Nephron (organoid): ENCODE results near the gene CARMIL1.

Experiments
- H3K27ac Mint-ChIP-seq, 3 experiments: 2 replicates each; pipeline ENCODE4 v1.8.0; 2020; ENCODE audit warnings: mixed read lengths in 3 of 3, mild to moderate bottlenecking in 2 of 3, moderate library complexity in 1 of 3
- H3K27me3 Mint-ChIP-seq: 2 replicates; pipeline ENCODE4 v1.8.0; 2021; ENCODE audit warnings: low read depth, mild to moderate bottlenecking, moderate library complexity, mixed read lengths
- H3K36me3 Mint-ChIP-seq: 2 replicates; pipeline ENCODE4 v1.8.0; 2020; ENCODE audit warnings: low read depth, mixed read lengths
- H3K4me1 Mint-ChIP-seq: 2 replicates; pipeline ENCODE4 v1.8.0; 2020; ENCODE audit warnings: mixed read lengths
- H3K4me3 Mint-ChIP-seq, 3 experiments: 2 replicates each; pipeline ENCODE4 v1.8.0; 2020; ENCODE audit warnings: mild to moderate bottlenecking in 3 of 3, mixed read lengths in 3 of 3, moderate library complexity in 2 of 3
- H3K9me3 Mint-ChIP-seq: 2 replicates; pipeline ENCODE4 v1.8.0; 2020; ENCODE audit warnings: mixed read lengths
- TF ChIP-seq, protein P1 (sequence below), 3 experiments: fragments of 200-600 bp; sonication (generic); IDR thresholded peaks; one replicate each; pipeline ENCODE4 v1.5.0; 2021; ENCODE audit warnings: antibody characterized with exemption in 3 of 3; ENCODE audit not compliant: unreplicated experiment in 3 of 3

CARMIL1 gene

DNA sequence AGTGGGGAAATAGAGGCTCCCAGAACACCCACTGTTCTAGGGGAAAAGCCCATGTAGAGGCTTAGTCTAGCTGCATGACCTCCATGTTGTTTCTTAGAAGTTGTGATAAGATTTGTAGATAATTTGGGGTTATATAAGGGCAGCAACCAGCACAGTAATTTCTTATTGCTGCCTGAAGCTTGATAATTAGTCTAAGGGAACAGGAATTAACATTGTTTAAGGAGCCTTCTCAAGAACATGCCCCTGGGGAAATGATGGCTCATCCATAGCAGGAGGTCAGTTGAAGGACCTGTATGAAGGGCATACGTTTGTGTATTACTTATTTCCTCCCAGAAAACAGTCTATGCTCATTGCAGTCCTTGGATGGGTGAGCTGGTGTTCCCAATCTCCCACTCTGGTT is 202.1 kb downstream of the CARMIL1 start:
- H3K4me3 Mint-ChIP-seq: no peak overlapping the region
- H3K4me1 Mint-ChIP-seq: peaks cover 13% of the 10 kb centered on the region
- TF ChIP-seq, protein P1, sequence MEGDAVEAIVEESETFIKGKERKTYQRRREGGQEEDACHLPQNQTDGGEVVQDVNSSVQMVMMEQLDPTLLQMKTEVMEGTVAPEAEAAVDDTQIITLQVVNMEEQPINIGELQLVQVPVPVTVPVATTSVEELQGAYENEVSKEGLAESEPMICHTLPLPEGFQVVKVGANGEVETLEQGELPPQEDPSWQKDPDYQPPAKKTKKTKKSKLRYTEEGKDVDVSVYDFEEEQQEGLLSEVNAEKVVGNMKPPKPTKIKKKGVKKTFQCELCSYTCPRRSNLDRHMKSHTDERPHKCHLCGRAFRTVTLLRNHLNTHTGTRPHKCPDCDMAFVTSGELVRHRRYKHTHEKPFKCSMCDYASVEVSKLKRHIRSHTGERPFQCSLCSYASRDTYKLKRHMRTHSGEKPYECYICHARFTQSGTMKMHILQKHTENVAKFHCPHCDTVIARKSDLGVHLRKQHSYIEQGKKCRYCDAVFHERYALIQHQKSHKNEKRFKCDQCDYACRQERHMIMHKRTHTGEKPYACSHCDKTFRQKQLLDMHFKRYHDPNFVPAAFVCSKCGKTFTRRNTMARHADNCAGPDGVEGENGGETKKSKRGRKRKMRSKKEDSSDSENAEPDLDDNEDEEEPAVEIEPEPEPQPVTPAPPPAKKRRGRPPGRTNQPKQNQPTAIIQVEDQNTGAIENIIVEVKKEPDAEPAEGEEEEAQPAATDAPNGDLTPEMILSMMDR (IDR thresholded peaks at IDR 0.05; ENCODE audit: unreplicated experiment in 3 of 3): no peak
- H3K36me3 Mint-ChIP-seq: peaks cover 4% of the 10 kb centered on the region
- H3K27me3 Mint-ChIP-seq: peaks cover 9% of the 10 kb centered on the region
- no peaks in the 10 kb centered on the region for H3K9me3 Mint-ChIP-seq
- H3K27ac Mint-ChIP-seq: no peak overlapping the region

DNA sequence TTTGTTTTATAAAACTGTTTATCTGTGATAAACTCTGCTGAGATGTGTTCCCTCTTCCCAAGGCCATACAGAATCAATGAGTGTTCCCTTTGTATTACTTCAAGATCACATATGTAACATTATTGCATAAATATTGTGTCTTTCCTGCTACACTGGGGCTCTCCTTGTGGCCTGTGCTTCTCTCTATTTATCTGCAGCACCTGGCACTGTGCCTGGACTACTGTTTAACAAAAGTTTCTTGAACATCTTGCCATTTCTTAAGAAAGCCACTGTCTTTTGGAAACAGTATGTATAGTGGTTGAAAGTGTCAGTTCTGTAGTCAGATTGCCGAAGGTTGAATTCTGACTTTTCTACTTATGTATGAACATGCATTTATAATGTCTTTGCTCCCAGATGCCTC is 203.8 kb downstream of the CARMIL1 start:
- H3K4me3 Mint-ChIP-seq: no peak overlapping the region
- TF ChIP-seq, protein P1 (IDR thresholded peaks at IDR 0.05; ENCODE audit: unreplicated experiment in 3 of 3): no peak
- H3K4me1 Mint-ChIP-seq: peaks cover 19% of the 10 kb centered on the region
- peaks cover 3% of the 10 kb centered on the region for H3K36me3 Mint-ChIP-seq
- no peaks in the 10 kb centered on the region for H3K9me3 Mint-ChIP-seq
- no peak overlapping the region for H3K27ac Mint-ChIP-seq
- H3K27me3 Mint-ChIP-seq: peaks cover 9% of the 10 kb centered on the region

DNA sequence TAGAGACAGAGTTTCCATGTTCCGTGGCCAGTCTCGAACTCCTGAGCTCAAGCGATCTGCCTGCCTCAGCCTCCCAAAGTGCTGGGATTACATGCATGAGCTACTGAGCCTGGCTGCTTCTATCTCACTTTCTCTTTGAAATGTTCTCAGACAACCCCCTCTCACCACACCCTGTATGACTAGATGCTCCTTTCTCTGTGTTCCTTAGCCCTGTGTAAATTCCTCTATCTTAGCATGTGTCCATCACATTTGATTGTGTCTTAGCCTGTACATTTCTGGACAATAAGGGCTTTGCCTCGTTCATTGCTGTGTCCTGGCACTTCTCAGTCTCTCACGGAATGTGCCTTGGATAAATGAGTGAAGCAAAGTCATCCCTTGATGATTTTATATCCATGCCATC is 204.8 kb downstream of the CARMIL1 start:
- H3K27ac Mint-ChIP-seq: no peak overlapping the region
- H3K27me3 Mint-ChIP-seq: peaks cover 9% of the 10 kb centered on the region
- peaks cover 3% of the 10 kb centered on the region for H3K36me3 Mint-ChIP-seq
- H3K9me3 Mint-ChIP-seq: no peaks in the 10 kb centered on the region
- no peak overlapping the region for H3K4me3 Mint-ChIP-seq
- peaks cover 19% of the 10 kb centered on the region for H3K4me1 Mint-ChIP-seq
- TF ChIP-seq, protein P1 (IDR thresholded peaks at IDR 0.05; ENCODE audit: unreplicated experiment in 3 of 3): no peak

DNA sequence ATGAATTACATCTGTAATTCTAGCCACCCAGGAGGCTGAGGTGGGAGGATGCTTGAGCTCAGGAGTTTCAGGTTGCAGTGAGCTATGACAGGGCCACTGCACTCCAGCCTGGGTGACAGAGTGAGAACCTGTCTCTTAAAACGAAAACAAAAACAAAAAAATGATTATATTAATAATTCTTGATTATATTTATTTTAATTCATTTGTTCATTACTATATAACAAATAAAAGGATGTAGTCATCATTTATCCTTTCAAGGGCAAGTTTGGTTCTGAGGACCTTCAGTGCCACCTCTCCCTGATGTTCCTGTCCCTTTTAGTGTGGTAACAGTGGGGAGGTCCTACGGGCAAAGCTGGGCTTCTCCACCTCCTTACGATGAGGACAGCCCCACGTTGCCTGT is 205.7 kb downstream of the CARMIL1 start:
- peaks cover 6% of the 10 kb centered on the region for H3K36me3 Mint-ChIP-seq
- no peak overlapping the region for H3K27ac Mint-ChIP-seq
- TF ChIP-seq, protein P1 (IDR thresholded peaks at IDR 0.05; ENCODE audit: unreplicated experiment in 3 of 3): no peak
- no peaks in the 10 kb centered on the region for H3K9me3 Mint-ChIP-seq
- peaks cover 9% of the 10 kb centered on the region for H3K27me3 Mint-ChIP-seq
- no peak overlapping the region for H3K4me3 Mint-ChIP-seq
- peaks cover 22% of the 10 kb centered on the region for H3K4me1 Mint-ChIP-seq

DNA sequence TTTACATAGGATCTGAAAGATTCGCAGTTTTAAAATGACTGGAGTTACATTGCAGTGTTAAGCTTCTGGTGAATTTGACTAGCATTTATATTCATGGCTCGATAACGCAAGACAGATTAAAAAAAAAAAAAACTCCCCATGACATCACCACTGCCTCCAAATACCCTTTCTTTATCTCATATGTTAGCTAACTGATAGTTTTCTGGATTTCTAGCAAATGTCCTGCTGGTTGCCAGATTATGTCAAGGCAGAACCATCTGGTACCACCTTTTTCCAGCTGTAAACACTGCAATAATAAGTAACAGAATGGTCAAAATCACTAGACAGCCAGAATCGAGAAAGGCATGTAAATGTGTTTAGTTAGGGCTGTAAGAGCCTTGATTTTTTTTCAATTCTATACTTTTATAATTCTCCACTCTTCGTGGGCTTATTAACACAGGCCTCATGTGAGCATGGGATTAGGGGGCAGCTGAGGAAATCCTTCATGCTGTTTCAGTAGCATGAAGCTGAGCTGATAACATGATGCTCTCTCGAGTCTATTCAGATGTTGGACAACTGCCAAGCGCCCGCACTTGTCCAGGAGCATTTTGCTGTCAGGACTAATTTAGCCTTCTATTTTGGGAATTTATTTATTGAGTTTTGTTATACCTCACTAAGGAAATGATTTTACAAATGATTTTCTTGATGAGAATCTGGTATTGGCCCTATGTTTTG is 206.8 kb downstream of the CARMIL1 start:
- H3K27me3 Mint-ChIP-seq: peaks cover 9% of the 10 kb centered on the region
- no peak overlapping the region for H3K4me3 Mint-ChIP-seq
- peaks cover 27% of the 10 kb centered on the region for H3K4me1 Mint-ChIP-seq
- H3K36me3 Mint-ChIP-seq: peaks cover 8% of the 10 kb centered on the region
- no peaks in the 10 kb centered on the region for H3K9me3 Mint-ChIP-seq
- peak overlapping the region in 1 of 3 experiments; percentile 49 for H3K27ac Mint-ChIP-seq
- TF ChIP-seq, protein P1 (IDR thresholded peaks at IDR 0.05; ENCODE audit: unreplicated experiment in 3 of 3): no peak

DNA sequence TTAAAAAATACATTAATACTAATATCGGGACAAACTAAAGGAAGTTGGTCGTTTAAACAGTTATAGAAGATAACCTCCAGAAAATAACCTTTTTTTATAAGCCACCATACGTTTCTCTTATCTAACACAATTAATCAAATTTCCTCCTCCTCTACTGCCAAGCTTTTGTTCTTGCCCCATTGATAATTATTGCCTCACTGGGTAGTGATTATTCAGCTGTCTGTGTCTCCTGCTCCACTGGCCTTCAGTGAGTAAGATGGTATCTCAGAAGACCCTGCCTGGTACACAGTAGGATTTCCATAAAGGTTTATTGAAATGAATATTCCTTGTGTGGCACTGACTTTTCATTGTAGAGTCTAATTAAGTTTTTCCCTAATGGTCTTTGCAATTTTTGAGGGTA is 207.4 kb downstream of the CARMIL1 start:
- H3K36me3 Mint-ChIP-seq: peaks cover 8% of the 10 kb centered on the region
- TF ChIP-seq, protein P1 (IDR thresholded peaks at IDR 0.05; ENCODE audit: unreplicated experiment in 3 of 3): no peak
- H3K27ac Mint-ChIP-seq: no peak overlapping the region
- peaks cover 27% of the 10 kb centered on the region for H3K4me1 Mint-ChIP-seq
- H3K9me3 Mint-ChIP-seq: no peaks in the 10 kb centered on the region
- peaks cover 9% of the 10 kb centered on the region for H3K27me3 Mint-ChIP-seq
- H3K4me3 Mint-ChIP-seq: no peak overlapping the region
